AG09309 (cell line): Measurements from ENCODE around the gene BSG.
A peak's percentile ranks its signal among the peaks of the same experiment; 100 is the strongest.
"Not testable (repeated sequence)": the region's sequence is repeated elsewhere in the genome, so short reads cannot be mapped to it uniquely, and the experiment has no call there.

Experiments used
- DNase-seq: peaks from one replicate; pipeline ENCODE4 v3.0.0-alpha.2; 2010; ENCODE audit warnings: low read depth
- H3K4me3 ChIP-seq: 2 replicates; pipeline ENCODE4 v1.5.1; 2011; ENCODE audit warnings: mild to moderate bottlenecking, low read depth, low read length, moderate library complexity; ENCODE audit not compliant: control insufficient read depth
- TF ChIP-seq, protein P1 (sequence below): IDR thresholded peaks from 2 replicates; pipeline ENCODE4 v1.5.1; 2011; ENCODE audit warnings: mild to moderate bottlenecking, low read depth, low read length, inconsistent platforms; ENCODE audit not compliant: insufficient read depth, control insufficient read depth; ENCODE audit errors: missing control alignments

The BSG gene

DNA sequence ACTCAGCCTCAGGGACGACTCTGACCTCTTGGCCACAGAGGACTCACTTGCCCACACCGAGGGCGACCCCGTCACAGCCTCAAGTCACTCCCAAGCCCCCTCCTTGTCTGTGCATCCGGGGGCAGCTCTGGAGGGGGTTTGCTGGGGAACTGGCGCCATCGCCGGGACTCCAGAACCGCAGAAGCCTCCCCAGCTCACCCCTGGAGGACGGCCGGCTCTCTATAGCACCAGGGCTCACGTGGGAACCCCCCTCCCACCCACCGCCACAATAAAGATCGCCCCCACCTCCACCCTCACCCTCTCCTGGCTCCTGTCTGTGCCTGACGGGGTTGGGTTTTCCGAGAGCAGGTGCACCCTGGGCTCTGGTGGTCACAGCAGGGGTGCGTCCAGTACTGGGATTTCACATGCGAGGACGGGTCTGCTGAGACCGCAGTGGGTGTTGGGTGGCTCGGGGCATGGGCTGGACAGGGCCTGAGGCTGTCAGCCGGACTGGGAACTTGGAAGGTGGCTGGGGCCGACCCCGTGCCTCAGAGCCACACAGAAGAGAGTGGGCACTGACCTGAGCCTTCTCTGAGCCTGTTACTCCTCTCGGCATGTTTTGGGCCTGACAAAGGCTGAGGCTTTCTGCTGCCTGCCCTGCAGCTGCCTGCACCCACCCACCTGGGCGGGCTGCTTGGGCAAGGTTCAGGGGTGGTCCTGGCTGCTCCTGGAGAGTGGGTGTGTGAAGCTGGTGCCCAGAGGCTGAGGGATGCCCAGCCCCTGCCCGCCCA lies 11.0 kb downstream of the BSG start:
- TF ChIP-seq, protein P1, sequence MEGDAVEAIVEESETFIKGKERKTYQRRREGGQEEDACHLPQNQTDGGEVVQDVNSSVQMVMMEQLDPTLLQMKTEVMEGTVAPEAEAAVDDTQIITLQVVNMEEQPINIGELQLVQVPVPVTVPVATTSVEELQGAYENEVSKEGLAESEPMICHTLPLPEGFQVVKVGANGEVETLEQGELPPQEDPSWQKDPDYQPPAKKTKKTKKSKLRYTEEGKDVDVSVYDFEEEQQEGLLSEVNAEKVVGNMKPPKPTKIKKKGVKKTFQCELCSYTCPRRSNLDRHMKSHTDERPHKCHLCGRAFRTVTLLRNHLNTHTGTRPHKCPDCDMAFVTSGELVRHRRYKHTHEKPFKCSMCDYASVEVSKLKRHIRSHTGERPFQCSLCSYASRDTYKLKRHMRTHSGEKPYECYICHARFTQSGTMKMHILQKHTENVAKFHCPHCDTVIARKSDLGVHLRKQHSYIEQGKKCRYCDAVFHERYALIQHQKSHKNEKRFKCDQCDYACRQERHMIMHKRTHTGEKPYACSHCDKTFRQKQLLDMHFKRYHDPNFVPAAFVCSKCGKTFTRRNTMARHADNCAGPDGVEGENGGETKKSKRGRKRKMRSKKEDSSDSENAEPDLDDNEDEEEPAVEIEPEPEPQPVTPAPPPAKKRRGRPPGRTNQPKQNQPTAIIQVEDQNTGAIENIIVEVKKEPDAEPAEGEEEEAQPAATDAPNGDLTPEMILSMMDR, result no peak
- no peak overlapping the region for H3K4me3 ChIP-seq
- DNase-seq, result no peak

DNA sequence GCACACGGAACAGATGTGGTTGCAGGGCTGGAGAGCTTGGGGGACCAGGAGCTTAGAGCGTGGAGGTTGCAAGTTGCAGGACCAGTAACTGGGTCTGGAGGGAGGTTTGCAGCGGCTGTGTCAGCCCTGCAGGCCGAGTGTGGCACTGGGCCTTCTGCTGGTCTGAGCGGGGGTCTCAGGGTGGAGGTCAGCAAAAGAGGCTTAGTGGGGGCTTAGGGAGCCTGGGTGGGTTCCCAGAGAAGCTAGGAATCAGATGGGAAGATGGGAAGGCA lies 11.5 kb downstream of the BSG start:
- no peak for DNase-seq
- TF ChIP-seq, protein P1, result no peak
- H3K4me3 ChIP-seq, result no peak overlapping the region

DNA sequence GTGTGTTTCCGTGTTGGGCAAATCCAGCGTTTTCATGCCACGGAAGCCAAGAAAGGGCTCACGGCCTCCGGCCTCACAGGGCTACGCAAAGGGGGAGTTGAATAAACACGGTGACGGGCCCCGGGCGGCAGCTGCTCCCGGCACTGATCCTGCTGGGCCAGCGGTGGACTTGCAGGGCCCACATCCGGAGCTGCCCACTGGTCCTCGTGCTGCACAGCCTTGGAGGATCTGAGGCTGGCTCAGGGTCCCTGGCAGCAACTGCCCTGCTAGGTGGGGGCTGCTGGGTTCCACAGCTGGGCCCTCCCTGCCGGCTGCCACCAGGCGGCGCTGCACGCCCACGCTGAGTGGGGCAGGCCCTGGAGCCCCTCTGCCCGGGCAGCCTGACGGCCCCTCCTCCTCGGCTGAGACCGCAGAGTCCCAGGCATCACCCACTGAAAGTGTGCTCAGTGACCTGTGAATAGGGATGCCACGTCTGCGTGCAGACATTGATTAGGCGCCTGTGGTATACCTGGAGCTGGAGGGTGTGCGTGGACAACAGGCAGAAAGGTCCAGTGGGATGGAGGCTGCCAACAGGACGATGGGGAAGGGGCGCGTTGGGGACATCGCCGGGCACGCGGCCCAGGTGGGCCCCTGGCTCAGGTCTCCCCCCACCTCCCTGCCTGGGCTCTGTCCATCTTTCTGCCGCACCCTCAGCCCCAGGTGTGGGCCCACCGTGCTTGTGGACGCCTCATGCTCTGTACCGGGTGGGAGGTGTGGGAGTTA lies 12.0 kb downstream of the BSG start:
- no peak for DNase-seq
- TF ChIP-seq, protein P1, result peak; percentile 86
- no peak overlapping the region for H3K4me3 ChIP-seq

DNA sequence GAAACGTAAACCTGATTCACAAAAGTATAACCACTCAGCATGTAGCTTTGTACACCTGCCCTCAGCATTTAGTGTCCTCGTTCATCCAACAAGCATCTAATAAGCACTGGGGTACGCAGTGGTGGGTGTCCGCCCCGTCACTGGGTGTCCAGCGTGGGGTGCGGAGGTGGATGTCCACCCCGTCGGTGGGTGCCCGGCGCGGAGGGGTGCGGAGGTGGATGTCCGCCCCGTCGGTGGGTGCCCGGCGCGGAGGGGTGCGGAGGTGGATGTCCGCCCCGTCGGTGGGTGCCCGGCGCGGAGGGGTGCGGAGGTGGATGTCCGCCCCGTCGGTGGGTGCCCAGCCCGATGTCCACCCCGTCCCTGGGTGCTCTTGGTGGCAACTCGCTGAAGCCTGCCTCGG lies 12.8 kb downstream of the BSG start:
- H3K4me3 ChIP-seq, DNase-seq: not testable (repeated sequence)

DNA sequence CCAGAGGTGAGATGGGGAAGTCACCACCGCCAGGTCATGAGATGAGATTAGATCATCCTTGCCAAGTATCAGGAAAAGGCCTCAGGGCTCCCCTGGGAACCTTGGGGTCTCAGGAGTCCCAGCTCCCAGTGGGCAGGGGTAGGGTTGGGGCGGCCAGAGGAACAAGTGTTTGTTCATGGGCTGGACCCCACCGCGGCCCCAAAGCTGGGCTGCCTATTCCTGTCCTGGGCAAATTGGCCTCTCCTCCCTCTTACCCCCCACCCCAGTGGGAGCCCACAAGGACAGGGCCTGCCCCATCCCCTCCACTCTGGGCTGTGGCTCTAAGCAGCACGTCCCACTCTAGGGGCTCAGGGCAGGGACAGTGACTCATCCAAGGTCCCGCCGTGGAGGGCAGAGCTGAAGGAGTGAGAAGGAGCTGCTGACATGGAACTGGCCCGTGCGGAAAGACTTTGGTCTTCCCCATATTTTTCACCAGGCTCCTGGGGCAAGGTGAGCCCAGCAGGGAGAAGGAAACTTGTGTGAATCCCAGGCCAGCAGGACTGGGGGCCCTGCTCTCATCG lies 13.2 kb downstream of the BSG start:
- no peak for DNase-seq
- no peak overlapping the region for H3K4me3 ChIP-seq
- TF ChIP-seq, protein P1, result no peak

DNA sequence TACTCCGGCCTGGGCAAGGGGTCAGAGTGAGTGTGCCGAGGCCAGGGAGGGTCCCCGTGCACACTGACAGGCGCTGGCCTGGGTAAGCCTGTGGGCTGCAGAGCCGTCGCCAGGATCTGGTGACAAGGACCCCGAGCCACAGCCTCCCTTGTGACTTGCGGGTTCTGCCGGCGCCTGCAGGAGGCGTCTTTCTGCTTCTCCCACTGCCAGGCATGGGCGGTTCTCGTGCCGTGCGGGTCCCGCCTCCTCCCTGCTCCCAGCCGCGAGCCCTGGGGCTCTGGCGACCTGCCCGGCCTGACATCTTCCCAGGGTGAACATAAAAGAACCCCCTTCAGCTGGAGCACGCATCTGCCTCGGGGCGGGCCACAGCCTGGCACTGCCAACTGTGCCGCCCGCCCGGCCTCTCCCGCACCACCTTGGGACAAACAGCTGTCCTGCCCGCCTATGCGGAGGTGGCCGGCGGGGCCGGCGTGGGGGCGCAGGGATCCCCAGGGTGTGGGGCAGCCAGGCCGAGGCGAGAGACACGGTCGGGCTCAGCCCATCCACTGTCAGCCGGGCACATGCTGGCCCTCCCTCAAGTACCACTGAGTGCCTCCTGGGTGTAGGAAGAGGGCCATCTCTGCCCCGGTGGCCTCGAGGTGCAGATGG lies 15.8 kb downstream of the BSG start:
- H3K4me3 ChIP-seq, result no peak overlapping the region
- no peak for DNase-seq
- TF ChIP-seq, protein P1, result peak; percentile 80
